ENCODE measurements around the gene NLRP9. TPM values are rescaled to one million over a fixed set of nuclear protein-coding genes. Genes with fewer than 3 reads are reported as not detected.

The NLRP9 gene
- polyA plus RNA-seq, 1 donor from 2014 or later, result not detected

- Histone ChIP-seq H2AFZ (ENCODE audit: low read depth, low read length) (no peak overlapping the region), H3K4me2 (ENCODE audit: low read length) (no peak overlapping the region), H3K27me3 (ENCODE audit: insufficient read depth, low read depth, low read length) (no peaks in the 10 kb centered on the region), H3K9me3 (ENCODE audit: low read length) (no peaks in the 10 kb centered on the region), H3K36me3 (ENCODE audit: insufficient read depth, low read length) (no peaks in the 10 kb centered on the region), H3K9ac (ENCODE audit: low read length) (no peak overlapping the region), H4K20me1 (ENCODE audit: insufficient read depth) (no peaks in the 10 kb centered on the region), H3K9me2 (ENCODE audit: insufficient read depth, low read length) (no peaks in the 10 kb centered on the region), H3K27ac (ENCODE audit: low read length) (no peak overlapping the region), H3F3A (ENCODE audit: insufficient read depth, low read length, poor library complexity, severe bottlenecking) (no peaks in the 10 kb centered on the region), H3K4me3 (ENCODE audit: low read length) (no peak overlapping the region), H3K79me2 (replicated peaks; ENCODE audit: insufficient read depth, low read length) (no peaks in the 10 kb centered on the region)
- TF ChIP-seq POLR2AphosphoS5 (IDR thresholded peaks at IDR 0.05), result no peak
- TF ChIP-seq RAD21 (conservative IDR thresholded peaks at IDR 0.05), result no peak
- TF ChIP-seq CTCF (IDR thresholded peaks at IDR 0.05; ENCODE audit: poor library complexity, severe bottlenecking), result no peak
- TF ChIP-seq EZH2 (IDR thresholded peaks at IDR 0.05; ENCODE audit: borderline replicate concordance, insufficient read depth, low read length, poor library complexity, severe bottlenecking), result no peak
- TF ChIP-seq TAF1 (IDR thresholded peaks at IDR 0.05; ENCODE audit: low read depth), result no peak
- TF ChIP-seq SMC3 (conservative IDR thresholded peaks at IDR 0.05; ENCODE audit: poor library complexity), result no peak
- TF ChIP-seq EP300 (conservative IDR thresholded peaks at IDR 0.05; ENCODE audit: poor library complexity, severe bottlenecking), result no peak
- no peak for TF ChIP-seq REST (IDR thresholded peaks at IDR 0.05; ENCODE audit: borderline replicate concordance)
- no peak for TF ChIP-seq MXI1 (conservative IDR thresholded peaks at IDR 0.05; ENCODE audit: poor library complexity, severe bottlenecking)
Observed at GRCh38 chr19:55690769-55691545, 47.2 kb downstream of the NLRP9 start.

GRCh38 chr19:55690109-55690768, 48.0 kb downstream of the NLRP9 start:
- no peak overlapping the region for H3K9ac ChIP-seq (ENCODE audit: low read length)
- no peak overlapping the region for H3K4me3 ChIP-seq (ENCODE audit: low read length)
- no peak for TF ChIP-seq EZH2 (IDR thresholded peaks at IDR 0.05; ENCODE audit: borderline replicate concordance, insufficient read depth, low read length, poor library complexity, severe bottlenecking)
- TF ChIP-seq RAD21 (conservative IDR thresholded peaks at IDR 0.05), result no peak
- TF ChIP-seq POLR2AphosphoS5 (IDR thresholded peaks at IDR 0.05), result no peak
- no peak for TF ChIP-seq SMC3 (conservative IDR thresholded peaks at IDR 0.05; ENCODE audit: poor library complexity)
- TF ChIP-seq EP300 (conservative IDR thresholded peaks at IDR 0.05; ENCODE audit: poor library complexity, severe bottlenecking), result no peak
- TF ChIP-seq TAF1 (IDR thresholded peaks at IDR 0.05; ENCODE audit: low read depth), result no peak
- no peak for TF ChIP-seq MXI1 (conservative IDR thresholded peaks at IDR 0.05; ENCODE audit: poor library complexity, severe bottlenecking)
- no peak for TF ChIP-seq CTCF (IDR thresholded peaks at IDR 0.05; ENCODE audit: poor library complexity, severe bottlenecking)
- TF ChIP-seq REST (IDR thresholded peaks at IDR 0.05; ENCODE audit: borderline replicate concordance), result no peak
- no peaks in the 10 kb centered on the region for H4K20me1 ChIP-seq (ENCODE audit: insufficient read depth)
- H3F3A ChIP-seq (ENCODE audit: insufficient read depth, low read length, poor library complexity, severe bottlenecking), result no peaks in the 10 kb centered on the region
- no peak overlapping the region for H2AFZ ChIP-seq (ENCODE audit: low read depth, low read length)
- H3K79me2 ChIP-seq (replicated peaks; ENCODE audit: insufficient read depth, low read length), result no peaks in the 10 kb centered on the region
- no peak overlapping the region for H3K27ac ChIP-seq (ENCODE audit: low read length)
- H3K9me2 ChIP-seq (ENCODE audit: insufficient read depth, low read length), result no peaks in the 10 kb centered on the region
- H3K36me3 ChIP-seq (ENCODE audit: insufficient read depth, low read length), result no peaks in the 10 kb centered on the region
- no peak overlapping the region for H3K4me2 ChIP-seq (ENCODE audit: low read length)
- H3K27me3 ChIP-seq (ENCODE audit: insufficient read depth, low read depth, low read length), result no peaks in the 10 kb centered on the region
- no peaks in the 10 kb centered on the region for H3K9me3 ChIP-seq (ENCODE audit: low read length)
